Stromal cell of bone marrow (primary cell): ENCODE results near the gene TBC1D22A.

ENCODE experiments used
- DNase-seq: peaks from one replicate; pipeline ENCODE4 v3.0.0-alpha.2; 2012; ENCODE audit warnings: low read depth

The TBC1D22A gene

GRCh38 chr22:47080100-47080499 lies 317.6 kb downstream of the TBC1D22A start:
- DNase-seq = no peak

GRCh38 chr22:47082505-47082904 lies 320.1 kb downstream of the TBC1D22A start:
- DNase-seq = no peak

- DNase-seq = no peak
Measured at GRCh38 chr22:47083379-47083986, 321.0 kb downstream of the TBC1D22A start.

DNA sequence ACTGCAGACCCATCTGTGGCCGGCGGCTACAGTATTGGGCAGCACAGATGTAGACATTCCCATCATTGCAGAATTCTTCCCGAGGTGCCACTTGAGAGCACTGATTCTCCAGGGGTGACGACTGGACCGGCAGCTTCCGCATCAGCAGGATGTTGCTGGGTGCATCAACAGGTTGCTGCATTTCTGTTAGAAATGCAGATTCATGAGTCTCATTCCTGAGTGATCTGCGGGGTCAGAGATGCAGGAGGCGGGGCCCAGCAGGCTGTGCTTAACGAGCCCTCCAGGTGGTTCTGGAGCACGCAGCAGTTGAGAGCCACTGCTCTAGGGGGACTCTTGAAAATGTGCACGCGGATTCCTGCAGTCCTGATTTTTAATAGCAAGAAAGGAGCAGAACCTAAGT lies 321.8 kb downstream of the TBC1D22A start:
- DNase-seq = no peak

DNA sequence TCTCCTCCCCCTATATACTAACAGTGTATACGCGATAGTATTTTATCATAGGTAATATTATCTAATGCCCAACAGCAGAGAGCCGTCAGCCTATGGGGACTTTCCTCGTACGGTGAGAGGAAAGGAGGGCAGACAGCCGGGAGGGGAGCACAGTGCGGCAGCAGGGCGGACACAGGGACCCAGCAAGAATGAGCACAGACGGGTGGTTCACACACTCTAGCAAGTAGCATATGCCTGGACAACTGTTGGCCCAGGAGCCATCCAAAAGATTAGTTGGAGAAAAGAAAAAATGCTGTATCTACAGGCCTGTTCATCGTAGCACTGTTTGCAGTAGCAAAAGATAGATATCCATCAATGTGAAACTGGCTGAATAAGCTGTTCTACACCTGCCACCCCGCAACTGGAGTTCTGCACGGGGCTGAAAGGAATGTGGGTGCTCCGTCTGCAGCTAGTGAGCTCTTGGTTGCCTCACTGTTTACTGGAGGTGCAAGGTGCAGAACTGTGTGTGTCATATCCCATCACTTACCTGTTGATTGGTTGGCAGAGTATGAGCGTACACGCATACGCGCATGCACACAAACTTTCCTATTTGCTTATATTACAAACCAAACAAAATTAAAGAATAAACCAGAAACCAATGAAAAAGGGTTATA lies 324.3 kb downstream of the TBC1D22A start:
- DNase-seq = no peak

DNA sequence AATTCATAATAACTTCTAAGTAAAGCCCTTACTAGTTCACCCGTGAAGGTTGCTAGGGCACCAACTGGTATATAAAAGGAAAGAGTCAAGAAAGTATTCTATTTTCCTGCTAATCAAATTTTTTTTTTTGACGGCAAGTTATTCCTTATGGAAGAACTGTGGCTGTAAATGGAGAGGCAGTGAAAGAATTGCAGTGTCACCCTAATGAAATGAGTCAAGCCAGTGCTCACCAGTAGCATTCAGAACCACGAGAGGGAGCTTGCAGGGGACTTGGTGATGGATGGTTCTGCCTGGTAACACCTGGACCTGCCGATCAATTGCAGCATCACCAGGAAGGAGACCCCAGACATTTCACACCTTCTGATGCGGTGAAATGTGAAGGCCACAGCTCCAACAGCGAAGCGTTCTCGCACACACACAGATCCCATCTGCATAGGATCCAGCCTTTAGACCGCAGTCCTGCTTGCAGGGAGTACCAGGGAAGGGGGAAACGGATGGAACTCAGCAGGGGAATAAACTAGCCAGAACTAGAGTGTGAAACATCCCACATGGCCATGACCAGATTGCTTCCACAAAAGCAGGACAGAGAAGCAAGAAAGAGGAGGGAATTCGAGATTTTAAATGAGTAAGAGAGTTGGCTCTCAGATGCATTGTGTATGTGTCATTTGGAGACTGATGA lies 326.2 kb downstream of the TBC1D22A start:
- no peak for DNase-seq

GRCh38 chr22:47089374-47089773 lies 326.9 kb downstream of the TBC1D22A start:
- DNase-seq = no peak

DNA sequence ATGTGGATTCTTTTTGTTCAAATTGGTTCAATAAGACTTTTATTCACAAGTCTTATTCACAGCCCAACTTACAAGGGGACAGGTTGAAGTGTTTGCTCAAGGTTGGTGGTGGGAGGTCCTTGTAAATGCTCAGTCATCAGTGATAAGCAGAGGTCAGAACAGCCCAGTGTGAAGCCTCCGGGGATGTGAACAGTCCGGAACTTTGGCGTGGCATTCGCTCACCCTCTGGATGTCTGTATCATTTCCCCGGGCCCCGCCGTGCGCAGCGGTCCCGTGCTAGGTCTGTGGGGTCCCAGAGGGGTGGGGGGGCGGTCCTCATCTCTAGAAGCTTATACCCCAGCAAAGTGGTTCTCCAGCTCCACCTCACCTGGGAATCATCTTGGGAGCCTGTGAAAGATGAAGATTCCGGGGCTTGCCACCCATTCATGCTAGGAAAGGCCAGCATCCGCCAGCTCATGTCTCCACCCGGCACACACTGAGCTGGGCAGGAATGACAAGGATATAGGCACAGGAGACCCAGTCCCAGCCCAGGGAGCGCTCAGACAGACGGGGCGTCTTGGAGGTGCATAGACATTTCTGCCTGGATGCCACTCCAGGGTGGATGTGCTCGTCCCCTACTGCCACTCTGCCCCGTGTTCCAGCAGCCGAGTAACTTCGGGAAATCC lies 327.5 kb downstream of the TBC1D22A start:
- DNase-seq = no peak

DNA sequence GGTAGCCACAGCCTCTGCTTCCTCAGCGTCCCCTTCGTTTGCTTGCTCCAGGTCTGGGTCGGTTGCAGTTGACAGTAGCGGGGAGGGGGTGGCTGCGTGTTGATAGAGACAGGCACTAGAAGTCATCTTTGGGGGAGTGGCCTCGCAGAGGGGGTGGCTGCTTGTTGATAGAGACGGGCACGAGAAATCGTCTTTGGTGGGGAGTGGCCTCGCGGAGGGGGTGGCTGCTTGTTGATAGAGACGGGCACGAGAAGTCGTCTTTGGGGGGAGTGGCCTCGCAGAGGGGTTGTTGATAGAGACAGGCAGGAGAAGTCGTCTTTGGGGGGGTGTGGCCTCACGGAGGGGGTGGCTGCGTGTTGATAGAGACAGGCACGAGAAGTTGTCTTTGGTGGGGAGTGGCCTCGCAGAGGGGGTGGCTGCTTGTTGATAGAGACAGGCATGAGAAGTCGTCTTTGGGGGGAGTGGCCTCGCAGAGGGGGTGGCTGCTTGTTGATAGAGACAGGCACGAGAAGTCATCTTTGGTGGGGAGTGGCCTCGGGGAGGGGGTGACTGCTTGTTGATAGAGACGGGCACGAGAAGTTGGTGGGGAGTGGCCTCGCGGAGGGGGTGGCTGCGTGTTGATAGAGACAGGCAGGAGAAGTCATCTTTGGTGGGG lies 328.3 kb downstream of the TBC1D22A start:
- DNase-seq = no peak

GRCh38 chr22:47091246-47091651 lies 328.8 kb downstream of the TBC1D22A start:
- no peak for DNase-seq

DNA sequence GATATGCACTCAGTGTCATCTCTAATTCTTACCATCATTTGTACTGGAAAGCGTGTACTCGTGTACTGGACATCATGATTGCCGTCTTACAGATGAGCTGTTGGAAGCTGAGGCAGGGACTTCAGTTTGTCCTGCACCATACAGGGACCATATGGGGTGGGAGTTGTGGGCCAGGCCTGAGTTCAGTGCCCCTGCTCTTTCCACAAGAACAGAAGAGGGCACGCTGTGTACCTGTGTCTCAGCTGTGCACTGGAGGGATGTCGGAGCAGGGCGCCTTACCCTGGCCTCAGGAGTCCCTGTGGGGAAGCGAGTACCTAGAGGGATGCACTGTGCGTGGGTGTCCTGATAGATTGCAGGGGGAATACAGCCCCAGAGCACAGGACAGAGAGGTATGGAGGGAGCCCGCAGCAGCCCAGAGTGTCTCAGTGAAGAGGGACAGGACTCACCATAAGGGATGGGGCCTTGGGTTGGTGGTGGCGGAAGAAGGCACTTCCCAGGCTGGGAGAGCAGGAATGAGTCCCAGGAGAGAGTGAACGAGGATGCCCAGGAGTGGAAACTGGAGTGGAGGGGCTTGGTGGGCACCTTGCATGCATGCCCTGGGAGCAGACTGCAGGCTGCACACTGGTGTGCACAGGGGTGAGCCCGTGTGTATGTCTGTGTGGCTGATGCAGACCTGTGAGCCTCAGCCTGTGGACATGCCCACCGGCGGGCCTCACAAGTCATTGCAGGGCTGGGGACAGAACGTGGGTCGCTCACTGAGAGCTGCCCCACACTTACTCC lies 329.7 kb downstream of the TBC1D22A start:
- DNase-seq = no peak

DNA sequence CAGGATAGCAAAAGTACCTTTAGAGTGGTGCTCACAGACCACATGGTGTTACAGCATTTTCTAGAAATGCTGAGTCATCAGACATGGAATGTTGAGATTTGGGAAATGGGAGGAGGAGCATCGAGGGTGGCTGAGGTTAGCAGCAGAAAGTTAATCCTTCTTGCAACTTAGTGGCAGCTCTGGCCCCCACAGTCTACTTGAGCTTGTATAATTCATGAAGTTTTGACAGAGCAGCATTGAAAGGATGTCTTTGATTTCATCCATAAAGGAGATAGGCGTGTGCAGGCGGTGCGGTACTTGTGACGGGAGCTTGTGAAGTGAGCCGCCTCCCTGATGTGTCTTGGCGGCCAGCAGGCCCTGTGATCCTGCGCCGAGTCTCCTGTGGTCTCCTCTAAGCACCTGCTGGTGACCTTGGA lies 330.5 kb downstream of the TBC1D22A start:
- DNase-seq = peak; percentile 38

- DNase-seq = no peak
Measured at GRCh38 chr22:47093720-47094119, 331.3 kb downstream of the TBC1D22A start.

- no peak for DNase-seq
Measured at GRCh38 chr22:47094861-47095330, 332.4 kb downstream of the TBC1D22A start.

DNA sequence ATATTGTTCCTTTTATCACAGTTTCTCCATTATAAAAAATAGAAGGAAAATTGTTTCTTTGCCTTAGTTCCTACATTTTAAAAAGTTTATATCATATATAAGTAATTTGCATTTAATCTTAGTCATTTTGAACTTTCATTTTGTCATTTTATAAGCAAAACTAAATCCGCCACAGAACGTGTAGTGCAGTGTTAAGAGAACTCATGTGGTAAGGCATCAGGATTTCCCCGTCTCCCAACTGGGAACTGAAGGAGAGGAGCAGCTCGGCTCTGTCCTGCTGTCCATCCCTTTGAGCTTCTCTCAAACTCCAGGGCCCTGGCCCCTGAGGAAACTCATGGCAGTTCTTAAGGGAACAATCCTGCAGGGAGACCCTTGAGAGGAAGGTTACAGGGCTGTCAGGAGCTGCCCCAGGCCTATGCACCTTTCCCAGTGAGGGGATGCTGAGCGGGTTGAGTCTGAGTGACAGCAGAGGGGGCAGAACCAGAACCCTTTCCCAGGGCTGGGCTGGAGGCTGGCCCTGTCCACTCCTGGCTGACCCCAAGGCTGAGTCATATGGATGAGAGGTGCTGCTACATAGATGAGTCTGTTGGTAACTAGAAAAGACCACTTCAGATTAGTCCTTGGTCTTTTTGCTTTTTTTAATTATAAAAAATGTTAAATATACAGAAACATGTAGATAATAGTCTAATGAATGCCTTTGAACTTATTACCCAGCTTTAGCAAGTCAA lies 333.1 kb downstream of the TBC1D22A start:
- DNase-seq = no peak

GRCh38 chr22:47098121-47098520 lies 335.7 kb downstream of the TBC1D22A start:
- DNase-seq = no peak

GRCh38 chr22:47098554-47098953 lies 336.1 kb downstream of the TBC1D22A start:
- DNase-seq = no peak

- DNase-seq = no peak
Measured at GRCh38 chr22:47100019-47100418, 337.6 kb downstream of the TBC1D22A start.

DNA sequence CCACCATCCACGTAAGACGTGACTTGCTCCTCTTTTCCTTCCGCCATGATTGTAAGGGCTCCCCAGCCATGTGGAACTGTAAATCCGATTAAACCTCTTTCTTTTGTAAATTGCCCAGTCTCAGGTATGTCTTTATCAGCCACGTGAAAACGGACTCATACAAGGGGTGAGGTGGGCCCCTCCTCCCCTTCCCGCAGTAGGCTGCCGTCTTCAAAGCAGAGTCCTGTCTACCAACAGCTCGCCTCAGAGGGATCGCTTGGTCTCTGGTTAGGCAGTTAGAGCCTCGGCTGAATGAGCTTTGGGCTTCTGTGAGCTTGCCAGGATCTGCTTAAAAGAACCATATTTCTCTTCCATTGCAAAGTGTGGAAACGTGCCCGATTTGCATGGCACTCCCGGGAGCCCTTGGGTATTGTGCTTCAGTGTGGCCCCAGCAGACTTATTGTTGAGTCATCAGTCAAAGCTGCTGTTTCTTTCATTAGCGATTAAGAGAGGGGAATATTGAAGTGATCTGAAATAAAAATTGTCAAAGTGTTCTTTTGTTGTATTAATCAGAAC lies 338.3 kb downstream of the TBC1D22A start:
- no peak for DNase-seq

DNA sequence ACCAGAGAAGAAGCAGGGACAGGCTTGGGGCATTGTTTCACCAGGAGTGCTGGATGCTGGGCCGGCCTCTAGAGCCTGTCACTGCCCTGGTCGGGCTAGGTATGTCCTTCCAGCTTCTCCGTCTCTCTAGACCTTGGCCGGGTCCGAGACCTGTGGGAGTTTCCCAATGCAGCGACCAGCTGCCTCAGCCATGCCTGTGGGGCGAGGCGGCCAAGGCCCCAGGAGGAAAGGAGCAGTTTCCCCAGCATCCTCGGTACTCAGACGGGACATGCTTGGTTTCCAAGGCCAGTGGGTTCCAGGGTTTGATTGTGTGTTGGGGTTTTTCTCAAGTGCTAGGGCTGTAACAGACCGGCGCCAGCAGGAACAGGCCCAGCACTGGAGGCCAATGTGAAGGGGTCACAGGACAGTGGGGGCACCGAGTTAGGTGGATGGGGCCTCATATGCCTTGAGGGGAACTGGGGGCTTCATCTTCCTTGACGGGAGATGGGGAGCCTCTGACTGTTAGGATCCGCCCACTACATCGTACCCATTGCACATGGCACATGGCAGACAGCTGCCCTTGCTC lies 339.0 kb downstream of the TBC1D22A start:
- DNase-seq = no peak
